GM13977 (cell line): Measurements from ENCODE around the gene HIP1.

Source experiments
- DNase-seq: peaks from one replicate; pipeline ENCODE4 v3.0.0; 2012; ENCODE audit warnings: low spot score
- in situ Hi-C: fragments of 300-500 bp; cut with MboI; formaldehyde crosslinking; loops from one replicate; pipeline ENCODE4 v1.12.0; 2022; ENCODE audit warnings: low sequenced_read_pairs, low pct_unique_long_range_greater_than_20kb, mixed read lengths, inconsistent platforms; ENCODE audit not compliant: unreplicated experiment
- TF ChIP-seq, protein P1 (sequence below): IDR thresholded peaks from 2 replicates; pipeline ENCODE4 v1.5.1; 2012; ENCODE audit warnings: mild to moderate bottlenecking, control low read depth; ENCODE audit not compliant: insufficient read depth; ENCODE audit errors: extremely low read depth, missing control alignments

Gene HIP1

DNA sequence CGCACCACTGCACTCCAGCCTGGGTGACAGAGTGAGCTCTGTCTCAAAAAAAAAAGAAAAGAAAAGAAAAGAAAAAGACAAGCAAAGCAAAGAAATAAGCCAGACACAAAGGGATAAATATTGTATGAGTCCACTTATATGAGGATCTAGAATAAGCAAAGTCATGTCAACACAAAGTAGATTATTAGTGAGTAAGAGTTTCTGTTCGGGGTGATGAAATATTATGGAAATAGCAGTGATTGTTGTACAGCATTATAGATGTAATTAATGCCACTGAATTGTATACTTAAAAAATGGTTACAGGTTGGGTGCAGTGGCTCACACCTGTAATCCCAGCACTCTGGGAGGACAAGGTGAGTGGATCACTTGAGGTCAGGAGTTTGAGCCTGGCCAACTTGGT lies 83.2 kb downstream of the HIP1 start:
- in situ Hi-C loops, result no loop called here
- DNase-seq, result no peak
- TF ChIP-seq, protein P1, sequence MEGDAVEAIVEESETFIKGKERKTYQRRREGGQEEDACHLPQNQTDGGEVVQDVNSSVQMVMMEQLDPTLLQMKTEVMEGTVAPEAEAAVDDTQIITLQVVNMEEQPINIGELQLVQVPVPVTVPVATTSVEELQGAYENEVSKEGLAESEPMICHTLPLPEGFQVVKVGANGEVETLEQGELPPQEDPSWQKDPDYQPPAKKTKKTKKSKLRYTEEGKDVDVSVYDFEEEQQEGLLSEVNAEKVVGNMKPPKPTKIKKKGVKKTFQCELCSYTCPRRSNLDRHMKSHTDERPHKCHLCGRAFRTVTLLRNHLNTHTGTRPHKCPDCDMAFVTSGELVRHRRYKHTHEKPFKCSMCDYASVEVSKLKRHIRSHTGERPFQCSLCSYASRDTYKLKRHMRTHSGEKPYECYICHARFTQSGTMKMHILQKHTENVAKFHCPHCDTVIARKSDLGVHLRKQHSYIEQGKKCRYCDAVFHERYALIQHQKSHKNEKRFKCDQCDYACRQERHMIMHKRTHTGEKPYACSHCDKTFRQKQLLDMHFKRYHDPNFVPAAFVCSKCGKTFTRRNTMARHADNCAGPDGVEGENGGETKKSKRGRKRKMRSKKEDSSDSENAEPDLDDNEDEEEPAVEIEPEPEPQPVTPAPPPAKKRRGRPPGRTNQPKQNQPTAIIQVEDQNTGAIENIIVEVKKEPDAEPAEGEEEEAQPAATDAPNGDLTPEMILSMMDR, result no peak

DNA sequence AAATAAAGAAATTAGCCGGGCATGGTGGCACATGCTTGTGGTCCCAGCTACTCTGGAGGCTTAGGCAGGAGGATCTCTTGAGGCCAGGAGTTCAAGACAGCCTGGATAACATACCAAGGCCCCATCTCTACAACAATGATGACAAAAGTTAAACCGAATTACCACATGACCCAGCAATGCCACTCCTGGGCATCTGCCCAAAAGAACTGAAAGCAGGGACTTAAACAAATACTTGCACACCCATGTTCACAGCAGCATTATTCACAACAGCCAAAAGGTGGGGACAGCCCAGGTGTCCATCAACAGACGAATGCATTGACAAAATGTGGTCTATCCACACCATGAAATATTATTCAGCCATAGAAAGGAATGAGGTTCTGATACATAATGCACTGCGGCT lies 83.9 kb downstream of the HIP1 start:
- TF ChIP-seq, protein P1, result no peak
- no peak for DNase-seq
- in situ Hi-C loops, result no loop called here

DNA sequence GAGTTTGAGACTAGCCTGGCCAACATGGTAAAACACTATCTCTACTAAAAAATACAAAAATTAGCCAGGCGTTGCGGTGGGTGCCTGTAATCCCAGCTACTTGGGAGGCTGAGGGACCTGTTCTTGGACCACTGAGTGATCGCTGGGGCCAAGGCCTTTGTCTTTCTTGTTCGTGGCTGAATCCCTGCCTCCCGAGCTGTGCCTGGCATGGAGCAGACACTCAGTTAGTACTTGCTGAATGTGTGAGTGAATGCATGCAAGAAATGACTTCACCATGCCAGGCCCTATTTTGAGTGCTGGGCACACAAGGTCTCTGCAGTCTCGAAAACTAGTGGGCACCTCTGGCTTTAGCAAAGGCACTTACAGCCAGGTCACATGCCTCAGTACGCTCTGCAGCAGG lies 85.1 kb downstream of the HIP1 start:
- TF ChIP-seq, protein P1, result no peak

DNA sequence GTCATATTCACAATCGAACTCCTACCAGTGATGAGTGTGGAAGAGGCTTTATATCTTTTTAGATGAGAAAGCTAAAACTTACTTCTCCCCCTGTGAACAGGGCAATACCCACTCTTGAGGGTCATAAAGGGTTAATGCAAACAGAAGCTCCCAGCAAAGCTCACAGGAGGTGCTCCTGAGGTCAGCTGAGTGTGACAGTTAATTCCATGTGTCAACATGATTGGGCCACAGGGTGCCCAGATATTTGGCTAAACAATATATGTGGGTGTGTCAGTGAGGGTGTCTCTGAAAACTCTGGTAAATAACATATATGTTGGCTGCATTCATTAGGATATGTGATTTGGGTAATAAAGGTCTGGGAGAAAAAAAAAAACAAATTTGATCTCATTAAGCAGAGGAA lies 86.0 kb downstream of the HIP1 start:
- DNase-seq, result no peak
- in situ Hi-C loops, result no loop called here
- TF ChIP-seq, protein P1, result no peak

More for the DNA sequence above, 85.1 kb downstream of the HIP1 start:
- in situ Hi-C loops, result no loop called here
- no peak for DNase-seq

DNA sequence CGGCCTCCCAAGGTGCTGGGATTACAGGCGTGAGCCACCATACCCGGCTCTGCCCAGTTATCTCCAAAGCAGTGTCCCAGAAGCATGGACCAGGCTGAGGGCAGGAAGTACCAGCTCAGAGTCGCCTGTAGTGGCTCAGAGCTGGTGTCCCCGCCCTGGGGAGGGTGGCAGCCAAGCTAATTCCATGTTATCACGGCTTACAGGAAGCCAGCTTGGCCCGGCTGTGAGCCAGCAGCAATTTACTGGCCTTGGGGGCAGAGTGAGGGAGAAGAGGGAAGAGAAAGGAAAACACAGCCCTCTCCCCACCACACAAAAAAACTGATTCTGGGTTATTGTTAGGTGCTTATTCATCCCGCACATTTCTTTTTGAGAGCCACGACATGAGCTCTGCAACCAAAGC lies 88.1 kb downstream of the HIP1 start:
- TF ChIP-seq, protein P1, result no peak
- in situ Hi-C loops, result no loop called here

DNA sequence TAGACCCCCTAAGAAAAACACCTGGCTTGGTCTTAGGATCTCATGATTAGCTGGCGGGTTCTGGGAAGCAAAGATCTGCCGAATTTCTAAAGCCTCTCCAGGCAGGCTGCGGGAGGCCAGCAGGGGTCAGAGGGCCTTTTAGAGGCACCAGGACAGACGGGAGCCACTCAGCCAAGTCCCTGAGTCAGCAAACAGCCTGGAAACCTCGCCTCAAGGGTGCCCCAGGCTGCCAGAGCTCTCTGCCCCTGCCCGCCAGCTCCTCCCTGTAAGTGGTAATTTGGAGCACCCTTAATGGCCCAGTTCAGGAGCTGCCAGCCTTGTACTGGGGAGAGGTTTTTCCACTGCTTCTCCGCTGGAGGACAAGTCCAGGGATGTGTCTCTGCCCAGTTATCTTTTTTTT lies 88.7 kb downstream of the HIP1 start:
- no peak for DNase-seq
- TF ChIP-seq, protein P1, result no peak

More for the DNA sequence above, 88.1 kb downstream of the HIP1 start:
- DNase-seq, result no peak

DNA sequence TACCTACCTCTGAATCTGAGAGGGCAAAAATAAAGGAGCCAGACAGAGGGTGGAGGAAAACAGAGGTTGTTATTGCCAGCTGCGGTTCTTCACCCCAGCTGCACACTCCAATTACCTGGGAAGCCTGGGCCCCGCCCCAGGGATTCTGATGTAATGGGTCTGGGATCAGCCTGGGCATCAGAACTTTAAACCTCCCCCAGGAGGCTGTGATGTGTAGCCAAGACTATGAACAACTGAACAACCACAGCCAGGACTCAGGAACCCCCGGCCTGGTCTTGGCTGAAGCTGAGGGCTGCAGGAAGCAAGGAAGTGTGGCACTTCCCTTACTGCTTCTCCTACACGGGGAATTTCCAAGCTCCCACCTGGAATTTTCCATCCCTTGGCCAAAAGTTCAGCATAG lies 89.3 kb downstream of the HIP1 start:
- TF ChIP-seq, protein P1, result no peak
- in situ Hi-C loops, result no loop called here
- DNase-seq, result no peak

More for the DNA sequence above, 88.7 kb downstream of the HIP1 start:
- in situ Hi-C loops, result no loop called here
